Endodermal cell (in vitro differentiated cells): ENCODE measurements around the gene TCF12. TPM values are rescaled to one million over a fixed set of nuclear protein-coding genes. Genes with fewer than 3 reads are reported as not detected.
A peak's percentile ranks its signal among the peaks of the same experiment; 100 is the strongest.

ENCODE experiments used
- DNase-seq: peaks from one replicate; pipeline ENCODE4 v3.0.0-alpha.2; 2017
- H3K27ac ChIP-seq: 2 replicates; pipeline ENCODE4 v1.5.1; 2013; ENCODE audit warnings: mild to moderate bottlenecking, low read depth, low read length, moderate library complexity
- H3K27me3 ChIP-seq: 2 replicates; pipeline ENCODE4 v1.6.1; 2013; ENCODE audit warnings: mild to moderate bottlenecking, low read length, moderate library complexity; ENCODE audit not compliant: insufficient read depth, control insufficient read depth, poor library complexity, severe bottlenecking
- H3K36me3 ChIP-seq: 2 replicates; pipeline ENCODE4 v1.7.0; 2013; ENCODE audit warnings: mild to moderate bottlenecking, low read length, moderate library complexity; ENCODE audit not compliant: control insufficient read depth, insufficient read depth
- H3K4me1 ChIP-seq: one replicate; pipeline ENCODE4 v1.7.0; 2013; ENCODE audit warnings: low read length; ENCODE audit not compliant: control insufficient read depth, insufficient read depth
- H3K4me3 ChIP-seq: 2 replicates; pipeline ENCODE4 v1.5.1; 2013; ENCODE audit warnings: mild to moderate bottlenecking, low read length, moderate library complexity
- H3K9ac ChIP-seq: 2 replicates; pipeline ENCODE4 v1.6.1; 2013; ENCODE audit warnings: mild to moderate bottlenecking, low read length, moderate library complexity; ENCODE audit not compliant: poor library complexity, severe bottlenecking; ENCODE audit errors: extremely low read depth
- H3K9me3 ChIP-seq: 2 replicates; pipeline ENCODE4 v1.6.1; 2013; ENCODE audit warnings: mild to moderate bottlenecking, low read length, moderate library complexity; ENCODE audit not compliant: control insufficient read depth
- H3K27ac Mint-ChIP-seq: 2 replicates; pipeline ENCODE4 v1.8.0; 2020; ENCODE audit warnings: mixed read lengths
- H3K27me3 Mint-ChIP-seq: 2 replicates; pipeline ENCODE4 v1.8.0; 2021; ENCODE audit warnings: mild to moderate bottlenecking, mixed read lengths; ENCODE audit not compliant: insufficient read depth
- H3K36me3 Mint-ChIP-seq: 2 replicates; pipeline ENCODE4 v1.8.0; 2020; ENCODE audit warnings: low read depth, mixed read lengths
- H3K4me1 Mint-ChIP-seq: 2 replicates; pipeline ENCODE4 v1.8.0; 2020; ENCODE audit warnings: mixed read lengths
- H3K4me3 Mint-ChIP-seq: 2 replicates; pipeline ENCODE4 v1.8.0; 2020; ENCODE audit warnings: mild to moderate bottlenecking, moderate library complexity, mixed read lengths
- H3K9me3 Mint-ChIP-seq: 2 replicates; pipeline ENCODE4 v1.8.0; 2020; ENCODE audit warnings: mild to moderate bottlenecking, mixed read lengths
- CTCF ChIP-seq: fragments of 200-600 bp; sonication (generic); conservative IDR thresholded peaks from 2 replicates; pipeline ENCODE4 v1.5.0; 2021; ENCODE audit warnings: antibody characterized with exemption, mild to moderate bottlenecking
- WGBS, 2 experiments: methylation state at CpG; one replicate each; pipeline versions ENCODE4 v1.1.5 to v1.1.7; 2013; ENCODE audit warnings: missing lambda C conversion rate in 2 of 2, mixed read lengths in 1 of 2; ENCODE audit not compliant: insufficient coverage in 1 of 2, insufficient read length in 1 of 2; 5-methylcytosine and 5-hydroxymethylcytosine counted together
- total RNA-seq, 2 donors: library from RNA; stranded (reverse); fragmentation: NEBNext Ultra II Directional in 1 of 2; extraction: Animal tissue kit (Norgen Biotek cat#: 25700) in 1 of 2; gene quantifications; 2 replicates in 1 of 2; 3 replicates in 1 of 2; pipeline ENCODE4 v1.2.1, GENCODE V29; 2021

Gene TCF12
- total RNA-seq, 2 donors from 2014 or later, result 103 to 121 TPM

GRCh38 chr15:57158589-57158988, 240.1 kb downstream of the TCF12 start:
- no peak overlapping the region for H3K27ac ChIP-seq
- H3K4me3 ChIP-seq, result no peak overlapping the region
- peaks cover 3% of the 10 kb centered on the region for H3K36me3 Mint-ChIP-seq
- H3K9me3 Mint-ChIP-seq, result no peaks in the 10 kb centered on the region
- no peak overlapping the region for H3K4me3 Mint-ChIP-seq
- peaks cover 4% of the 10 kb centered on the region for H3K36me3 ChIP-seq
- H3K27me3 Mint-ChIP-seq, result no peaks in the 10 kb centered on the region
- no peaks in the 10 kb centered on the region for H3K4me1 ChIP-seq
- H3K4me1 Mint-ChIP-seq, result peaks cover 14% of the 10 kb centered on the region
- no peak for DNase-seq
- no peaks in the 10 kb centered on the region for H3K9me3 ChIP-seq
- TF ChIP-seq CTCF, result no peak
- no peak overlapping the region for H3K9ac ChIP-seq
- H3K27ac Mint-ChIP-seq, result no peak overlapping the region
- H3K27me3 ChIP-seq, result no peaks in the 10 kb centered on the region

DNA sequence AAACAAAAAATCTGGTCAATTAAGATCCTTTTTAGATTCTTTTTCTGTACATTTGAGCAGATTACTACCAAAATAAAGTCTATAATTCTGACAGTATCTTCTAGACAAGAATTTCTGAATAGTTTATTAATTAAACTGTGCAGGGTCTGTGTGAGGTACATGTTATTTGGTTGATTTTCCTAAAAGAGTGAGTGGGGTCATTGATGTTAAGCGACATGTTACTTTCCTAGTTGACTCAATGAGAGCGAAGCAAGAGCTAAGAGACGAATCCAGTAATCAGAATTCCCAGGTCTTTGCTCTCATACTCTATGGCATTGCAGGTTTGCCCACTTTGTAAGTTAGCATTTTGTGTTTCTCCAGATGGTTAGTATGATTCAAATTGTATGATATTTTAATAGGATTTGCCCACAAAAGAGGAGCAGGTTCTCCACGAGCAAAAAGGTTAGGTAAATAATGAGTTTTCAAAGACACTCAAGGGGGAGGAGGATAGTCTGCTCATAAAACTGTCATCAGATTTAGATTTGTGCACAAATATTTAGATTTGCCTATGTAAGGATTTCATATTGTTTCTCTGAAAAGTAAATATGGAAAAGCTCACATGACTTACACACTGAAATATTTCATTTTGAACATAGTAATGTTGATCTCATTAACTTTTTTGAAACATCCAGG, 240.7 kb downstream of the TCF12 start:
- H3K4me1 Mint-ChIP-seq, result peaks cover 14% of the 10 kb centered on the region
- Histone ChIP-seq H3K9ac (no peak overlapping the region), H3K4me1 (no peaks in the 10 kb centered on the region), H3K9me3 (no peaks in the 10 kb centered on the region), H3K27ac (no peak overlapping the region), H3K36me3 (peaks cover 4% of the 10 kb centered on the region), H3K4me3 (no peak overlapping the region), H3K27me3 (no peaks in the 10 kb centered on the region)
- no peaks in the 10 kb centered on the region for H3K27me3 Mint-ChIP-seq
- no peak overlapping the region for H3K4me3 Mint-ChIP-seq
- H3K36me3 Mint-ChIP-seq, result peaks cover 9% of the 10 kb centered on the region
- DNase-seq, result no peak
- no peak for TF ChIP-seq CTCF
- no peaks in the 10 kb centered on the region for H3K9me3 Mint-ChIP-seq
- 94 to 97% methylated on average over 4 of the region's 4 CpGs for WGBS, 2 experiments
- H3K27ac Mint-ChIP-seq, result no peak overlapping the region

- Histone ChIP-seq H3K4me1 (no peaks in the 10 kb centered on the region), H3K9me3 (no peaks in the 10 kb centered on the region), H3K36me3 (peaks cover 4% of the 10 kb centered on the region), H3K4me3 (no peak overlapping the region), H3K27me3 (no peaks in the 10 kb centered on the region), H3K9ac (no peak overlapping the region), H3K27ac (no peak overlapping the region)
- DNase-seq, result no peak
- Mint-ChIP-seq H3K36me3 (peaks cover 10% of the 10 kb centered on the region), H3K4me3 (no peak overlapping the region), H3K4me1 (peaks cover 14% of the 10 kb centered on the region), H3K27ac (peak overlapping the region; percentile 29), H3K27me3 (no peaks in the 10 kb centered on the region), H3K9me3 (no peaks in the 10 kb centered on the region)
- no peak for TF ChIP-seq CTCF
Measured at GRCh38 chr15:57159767-57160166, 241.3 kb downstream of the TCF12 start.
